Hypothalamus (tissue), 51 donors: Measurements from ENCODE around the gene ENKUR.

Source experiments
- DNase-seq, 51 donors: peaks; one replicate each; lab custom pipeline; 2025; lab: John Stamatoyannopoulos, UW

ENKUR gene

GRCh38 chr10:25015828-25016375 is at the start of gene ENKUR:
ENKUR (minus strand) TSS chr10:25016158; CDS start chr10:25015936, 222 bp downstream.
- DNase-seq = peak in 50 of 51 donors; percentile 39 to 98 (median 84)

GRCh38 chr10:25064401-25064800 is 48.4 kb upstream of the ENKUR start:
- no peak for DNase-seq

GRCh38 chr10:25063644-25064043 is 47.7 kb upstream of the ENKUR start:
- no peak for DNase-seq

- no peak for DNase-seq
Measured at GRCh38 chr10:25063157-25063556, 47.2 kb upstream of the ENKUR start.

- no peak for DNase-seq
Measured at GRCh38 chr10:25061711-25062449, 45.9 kb upstream of the ENKUR start.

- DNase-seq = no peak
Measured at GRCh38 chr10:25061125-25061524, 45.2 kb upstream of the ENKUR start.

- peak in 2 of 51 donors; percentile 3 to 35 for DNase-seq
Measured at GRCh38 chr10:25059990-25060389, 44.0 kb upstream of the ENKUR start.

GRCh38 chr10:25057886-25058285 is 41.9 kb upstream of the ENKUR start:
- DNase-seq = no peak

- no peak for DNase-seq
Measured at GRCh38 chr10:25056726-25057125, 40.8 kb upstream of the ENKUR start.

GRCh38 chr10:25052012-25052411 is 36.1 kb upstream of the ENKUR start:
- DNase-seq = no peak

- DNase-seq = no peak
Measured at GRCh38 chr10:25050402-25050801, 34.4 kb upstream of the ENKUR start.

GRCh38 chr10:25049966-25050365 is 34.0 kb upstream of the ENKUR start:
- no peak for DNase-seq

GRCh38 chr10:25048450-25048849 is 32.5 kb upstream of the ENKUR start:
- DNase-seq = peak in 8 of 51 donors; percentile 5 to 37 (median 12)

- no peak for DNase-seq
Measured at GRCh38 chr10:25047591-25048301, 31.8 kb upstream of the ENKUR start.

GRCh38 chr10:25047088-25047487 is 31.1 kb upstream of the ENKUR start:
- DNase-seq = no peak

- no peak for DNase-seq
Measured at GRCh38 chr10:25046641-25047040, 30.7 kb upstream of the ENKUR start.

GRCh38 chr10:25039531-25039930 is 23.6 kb upstream of the ENKUR start:
- no peak for DNase-seq

- no peak for DNase-seq
Measured at GRCh38 chr10:25038325-25038724, 22.4 kb upstream of the ENKUR start.

GRCh38 chr10:25036381-25036780 is 20.4 kb upstream of the ENKUR start:
- DNase-seq = peak in 1 of 51 donors; percentile 15

- no peak for DNase-seq
Measured at GRCh38 chr10:25029519-25029918, 13.6 kb upstream of the ENKUR start.

GRCh38 chr10:25028711-25029110 is 12.8 kb upstream of the ENKUR start:
- DNase-seq = no peak

- DNase-seq = no peak
Measured at GRCh38 chr10:25026463-25026862, 10.5 kb upstream of the ENKUR start.
